ENCODE measurements around the gene PDE5A.
"Not testable (repeated sequence)": the region's sequence is repeated elsewhere in the genome, so short reads cannot be mapped to it uniquely, and the experiment has no call there.

The PDE5A gene

DNA sequence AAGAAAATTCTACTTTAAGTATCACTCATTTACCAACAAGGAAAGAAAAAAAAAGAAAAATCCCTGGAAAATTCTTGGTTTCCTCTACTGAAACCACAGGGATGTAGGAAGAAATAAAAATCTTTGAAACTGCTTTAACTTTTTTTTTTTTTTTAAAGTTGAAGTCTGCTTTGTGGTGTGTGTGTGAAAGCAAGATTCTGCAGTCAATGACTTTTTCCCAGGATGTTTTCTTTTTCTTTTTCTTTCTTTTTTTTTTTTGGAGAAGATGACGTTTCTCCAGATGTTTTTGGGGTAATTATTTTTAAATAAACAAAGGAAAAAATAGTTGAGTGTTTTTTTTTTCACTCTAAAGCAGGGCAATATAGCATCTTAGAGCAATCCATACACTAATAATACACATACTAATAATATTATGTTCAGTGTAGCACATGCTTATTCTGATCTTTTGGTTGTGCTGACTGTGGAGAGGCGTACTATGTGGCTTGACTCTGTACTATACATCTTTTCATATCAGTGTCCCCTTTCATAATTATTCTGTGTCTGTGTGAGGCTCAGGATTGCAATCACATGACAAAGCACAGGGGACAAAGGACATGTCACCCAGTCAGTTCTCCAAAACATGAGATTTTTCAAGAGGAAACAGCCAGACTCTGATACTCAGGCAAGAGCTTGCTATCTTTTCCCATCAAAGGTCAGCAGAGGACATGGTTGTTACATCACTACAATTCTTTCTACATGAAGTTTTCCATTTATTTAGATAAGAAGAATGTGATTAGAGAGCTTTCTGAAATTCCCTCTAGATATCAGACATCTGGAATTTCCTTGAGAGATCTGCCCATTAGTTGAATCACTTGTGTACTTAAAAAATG, 111.0 kb downstream of the PDE5A start:
- no peak for DNase-seq

DNA sequence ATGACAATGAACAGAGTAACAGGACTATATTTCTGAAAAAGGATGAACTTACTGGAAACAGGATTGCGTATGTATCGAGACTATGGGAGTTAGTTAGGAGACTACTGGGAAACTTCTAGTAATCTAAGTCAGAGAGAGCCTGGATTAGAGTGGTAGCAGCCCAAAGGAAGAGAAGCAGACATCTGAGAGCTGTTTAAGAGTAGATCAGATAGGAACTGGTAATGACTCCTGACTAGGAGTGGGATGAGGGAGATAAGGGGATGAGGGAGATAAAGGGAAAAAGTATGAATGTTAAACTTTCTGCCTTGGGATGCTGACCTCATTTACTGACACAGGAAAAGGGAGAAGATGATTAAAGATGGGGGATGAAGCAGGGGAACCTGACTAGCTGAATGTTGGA, 116.2 kb downstream of the PDE5A start:
- no peak for DNase-seq

DNA sequence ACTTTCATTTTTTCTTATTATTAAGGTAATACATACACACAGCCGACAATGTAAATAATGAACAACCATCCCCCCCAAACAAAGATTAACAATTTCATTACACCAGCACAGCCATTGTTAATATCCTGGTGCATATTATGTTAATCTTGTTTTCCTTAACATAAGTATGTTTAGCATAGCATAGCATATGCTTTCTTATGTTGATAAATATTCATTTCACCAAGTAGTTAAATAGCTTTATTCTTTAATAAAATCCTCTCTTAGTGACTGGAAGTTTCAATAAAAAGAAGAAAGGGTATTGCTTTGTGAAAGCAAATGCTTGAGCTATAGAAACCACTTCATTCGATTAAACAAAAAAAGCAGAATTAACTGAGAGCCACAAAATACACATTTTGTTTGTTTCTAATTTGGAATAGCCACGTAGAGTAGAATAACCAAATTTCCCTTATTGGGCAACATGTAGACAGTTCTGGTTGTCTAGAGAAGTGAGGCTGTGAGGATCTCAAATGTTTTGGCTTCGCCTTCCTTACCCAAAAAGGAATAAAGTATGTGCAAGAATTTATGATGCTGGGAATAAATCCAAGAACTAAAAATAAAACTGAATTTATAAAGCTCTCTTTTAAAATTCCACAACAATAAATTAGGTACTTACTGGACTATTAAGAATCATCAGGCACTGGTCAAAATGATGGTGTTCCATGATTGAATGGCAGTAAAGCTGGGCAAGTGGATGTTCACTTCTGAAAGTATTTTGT, 118.0 kb downstream of the PDE5A start:
- no peak for DNase-seq

DNA sequence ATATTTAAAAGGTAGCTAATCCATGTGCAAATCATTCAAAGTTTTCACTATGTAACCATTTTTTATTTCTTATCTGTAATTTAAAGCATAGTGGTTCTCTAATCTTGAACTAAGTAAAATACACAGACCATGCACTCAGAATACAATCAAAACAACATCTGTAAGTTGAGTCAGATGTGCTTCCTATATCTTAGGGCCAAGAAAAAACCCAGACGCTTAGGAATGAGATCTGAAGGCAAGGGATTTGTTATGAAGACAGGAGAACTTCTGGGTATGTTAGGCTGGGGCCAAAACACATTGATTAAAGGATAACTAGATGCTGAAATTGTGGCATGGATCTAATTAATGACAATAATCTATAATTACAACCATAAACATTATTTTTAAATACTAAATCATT, 120.3 kb downstream of the PDE5A start:
- no peak for DNase-seq

DNA sequence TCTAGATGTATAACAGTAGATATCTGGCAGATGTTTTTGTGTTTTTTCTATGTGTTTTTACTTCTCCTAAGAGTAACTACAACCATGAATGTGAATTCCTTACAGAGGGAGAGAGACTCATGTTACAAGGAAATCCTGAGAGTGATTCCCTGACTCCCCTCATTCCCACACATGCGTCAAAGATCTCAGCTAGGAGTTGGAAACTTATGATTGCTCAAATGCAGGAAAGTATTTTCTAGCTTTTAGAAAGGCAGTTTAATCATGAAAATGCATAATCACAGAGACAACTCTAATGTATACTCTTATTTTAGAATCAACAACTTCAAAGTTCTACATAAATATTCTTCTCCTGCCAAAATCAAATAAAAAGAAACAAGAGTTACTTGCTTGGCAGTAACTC, 121.8 kb downstream of the PDE5A start:
- no peak for DNase-seq

DNA sequence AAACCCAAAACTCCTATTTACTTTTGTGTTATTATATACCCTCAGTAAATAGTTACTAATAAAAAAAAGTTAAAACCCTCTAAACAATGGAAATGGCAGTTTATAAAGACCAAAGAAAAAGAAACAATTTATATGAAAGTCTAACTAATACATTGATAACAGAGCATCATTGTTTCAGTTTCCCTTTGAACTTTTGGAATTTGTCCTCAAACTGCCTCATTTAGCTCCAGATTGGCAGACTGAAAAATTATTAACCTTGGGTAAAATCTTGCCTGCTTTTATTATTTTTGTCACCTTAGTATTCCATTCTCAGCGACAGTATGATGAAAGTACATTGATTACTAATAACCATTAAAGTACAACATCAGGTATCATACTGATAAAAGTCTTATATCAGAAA, 124.0 kb downstream of the PDE5A start:
- DNase-seq, result no peak

DNA sequence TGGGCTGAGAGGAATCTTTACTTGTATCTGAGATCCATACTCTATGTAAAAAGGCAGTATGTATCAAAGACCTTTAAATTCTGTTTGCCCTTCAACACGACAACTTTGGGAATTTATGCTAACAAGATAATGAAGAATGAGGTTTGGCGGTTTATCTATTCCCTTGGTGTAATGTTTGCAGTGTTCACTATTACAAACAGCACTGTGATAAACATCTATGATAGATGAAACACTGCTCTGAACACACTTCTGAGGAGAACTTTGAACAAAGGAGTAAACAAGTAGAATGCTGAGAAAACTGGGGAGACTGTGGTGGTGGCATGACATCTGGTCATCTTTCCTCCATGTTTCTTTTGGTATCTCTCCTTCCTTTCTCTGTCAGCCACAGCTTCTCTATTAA, 126.9 kb downstream of the PDE5A start:
- no peak for DNase-seq

DNA sequence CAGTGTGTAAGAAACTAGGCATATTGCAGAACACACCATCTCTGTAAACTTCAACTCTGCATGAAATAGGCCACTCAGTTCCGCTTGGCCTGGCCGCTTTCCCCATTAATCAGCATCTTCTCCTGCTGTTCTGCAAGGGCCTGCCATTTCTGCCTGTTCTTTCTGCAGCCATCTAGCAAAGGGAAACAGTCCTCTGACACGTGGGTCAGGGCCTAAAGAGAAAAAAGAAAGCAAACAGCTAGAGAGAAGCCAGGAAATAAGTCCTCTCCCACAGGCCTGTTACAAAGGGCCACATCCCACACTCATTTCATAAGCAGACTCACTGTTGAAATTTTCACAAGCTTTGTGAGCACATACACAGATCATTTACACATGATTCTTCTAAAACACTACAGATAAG, 130.1 kb downstream of the PDE5A start:
- DNase-seq, result no peak

DNA sequence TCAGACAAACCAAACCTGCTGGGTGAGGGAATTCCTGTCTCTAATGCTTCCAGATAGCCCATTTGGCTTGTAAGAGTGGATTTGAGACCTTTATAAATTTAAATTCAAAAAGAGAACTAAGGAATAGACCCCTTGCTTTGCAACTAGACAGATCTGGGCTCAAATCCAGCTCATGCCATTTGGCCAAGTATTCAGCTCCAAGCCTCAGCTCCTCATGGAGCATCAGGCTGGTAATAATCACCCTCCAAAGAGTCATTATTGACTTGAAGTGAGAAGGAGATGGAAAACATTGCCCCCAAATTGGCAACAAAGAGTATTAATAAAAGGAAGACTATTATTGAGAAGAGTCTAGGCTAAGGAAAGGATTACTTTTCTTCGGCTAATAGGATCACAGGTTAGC, 134.7 kb downstream of the PDE5A start:
- no peak for DNase-seq

DNA sequence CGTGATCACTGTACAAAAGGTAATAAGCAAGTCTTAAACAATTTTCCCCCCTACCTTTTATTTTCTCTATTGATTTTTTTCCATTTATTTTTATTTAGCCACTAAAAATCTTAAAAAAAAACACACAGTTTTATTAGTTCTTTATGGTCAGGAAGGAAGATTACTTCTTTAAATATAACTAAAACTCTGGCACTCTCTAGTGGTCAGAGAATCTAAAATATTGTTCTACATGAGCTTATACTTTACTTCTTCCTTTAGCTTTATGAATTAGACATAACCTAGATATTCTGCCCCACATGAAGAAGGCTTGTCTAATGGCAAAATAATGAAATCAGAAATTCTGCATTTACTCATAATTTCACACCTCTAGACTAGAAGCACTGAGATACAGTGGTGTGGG, 135.2 kb downstream of the PDE5A start:
- DNase-seq, result no peak

DNA sequence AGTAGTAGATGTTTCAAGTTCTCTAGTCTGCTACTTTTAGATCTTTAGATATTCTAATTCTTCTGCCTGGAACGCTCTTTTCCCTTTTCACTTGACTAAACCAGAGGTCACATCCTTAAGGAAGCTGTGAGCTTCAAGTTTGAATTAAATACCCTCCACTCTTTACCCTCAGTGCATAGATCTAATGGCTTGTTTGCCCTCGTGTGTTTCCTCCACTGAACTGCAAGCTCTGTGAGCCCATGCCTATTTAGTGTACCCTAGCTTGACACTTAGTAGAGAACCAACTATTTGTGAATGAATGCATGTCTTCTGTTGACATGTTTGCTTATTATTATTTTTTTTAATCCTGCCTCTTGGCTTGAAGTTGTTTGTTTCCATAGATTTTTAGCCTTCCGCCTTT, 138.3 kb downstream of the PDE5A start:
- no peak for DNase-seq

DNA sequence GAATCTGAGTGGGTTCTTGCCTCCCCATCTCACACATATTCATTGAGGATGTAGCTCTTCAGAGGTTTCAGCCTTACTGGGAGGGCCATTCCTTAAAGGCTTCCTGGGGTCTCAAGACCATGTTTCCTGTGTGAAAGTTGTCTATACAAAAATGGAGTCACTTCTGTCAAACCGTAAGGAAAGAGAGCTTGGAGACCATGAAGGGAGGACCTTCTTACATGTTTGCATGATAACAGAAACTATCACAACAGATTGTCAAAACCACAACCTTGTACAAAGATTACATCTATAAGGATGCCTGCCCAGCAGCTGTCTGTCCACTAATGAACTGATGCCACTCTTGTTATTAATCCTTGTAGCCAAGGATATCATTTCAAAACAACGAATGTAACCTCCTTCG, 139.3 kb downstream of the PDE5A start:
- DNase-seq, result no peak

DNA sequence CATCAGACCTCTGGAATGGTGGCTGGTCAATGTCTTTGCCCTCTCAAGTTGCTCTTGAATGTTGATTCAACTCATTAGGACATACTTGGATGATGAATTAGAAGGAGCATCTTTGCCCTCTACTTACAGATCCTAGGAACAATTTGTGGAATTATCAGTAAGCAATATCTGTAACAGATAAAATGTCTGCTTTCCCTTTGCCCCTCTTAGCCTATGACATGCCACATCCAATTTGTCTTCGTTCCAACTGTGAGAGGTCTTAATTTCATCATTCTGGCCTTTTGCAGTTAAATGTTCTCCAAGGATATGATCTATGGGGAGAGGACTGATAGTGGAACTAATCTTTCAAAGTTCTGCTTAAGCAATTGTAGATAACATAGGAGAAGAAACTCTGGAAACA, 148.3 kb downstream of the PDE5A start:
- no peak for DNase-seq

DNA sequence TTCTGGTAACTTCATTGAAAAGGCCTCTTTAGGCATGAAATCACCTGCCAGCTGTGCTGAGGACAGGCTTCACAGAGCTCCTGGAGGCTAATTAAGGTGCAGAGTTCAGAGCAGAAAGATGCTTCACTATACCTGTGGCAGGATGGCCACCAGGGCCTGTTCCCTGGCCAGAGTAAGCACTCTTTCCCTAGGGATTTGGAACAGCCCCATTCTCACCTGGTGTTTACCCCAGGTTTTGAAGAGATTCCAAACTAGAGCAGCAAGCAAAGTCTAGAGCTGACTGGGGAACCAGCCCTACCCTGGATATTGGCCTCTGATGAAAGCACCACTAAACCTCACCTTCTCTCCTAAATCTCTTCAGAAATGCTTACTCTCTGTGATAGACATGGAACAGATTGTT, 148.8 kb downstream of the PDE5A start:
- DNase-seq, result no peak

DNA sequence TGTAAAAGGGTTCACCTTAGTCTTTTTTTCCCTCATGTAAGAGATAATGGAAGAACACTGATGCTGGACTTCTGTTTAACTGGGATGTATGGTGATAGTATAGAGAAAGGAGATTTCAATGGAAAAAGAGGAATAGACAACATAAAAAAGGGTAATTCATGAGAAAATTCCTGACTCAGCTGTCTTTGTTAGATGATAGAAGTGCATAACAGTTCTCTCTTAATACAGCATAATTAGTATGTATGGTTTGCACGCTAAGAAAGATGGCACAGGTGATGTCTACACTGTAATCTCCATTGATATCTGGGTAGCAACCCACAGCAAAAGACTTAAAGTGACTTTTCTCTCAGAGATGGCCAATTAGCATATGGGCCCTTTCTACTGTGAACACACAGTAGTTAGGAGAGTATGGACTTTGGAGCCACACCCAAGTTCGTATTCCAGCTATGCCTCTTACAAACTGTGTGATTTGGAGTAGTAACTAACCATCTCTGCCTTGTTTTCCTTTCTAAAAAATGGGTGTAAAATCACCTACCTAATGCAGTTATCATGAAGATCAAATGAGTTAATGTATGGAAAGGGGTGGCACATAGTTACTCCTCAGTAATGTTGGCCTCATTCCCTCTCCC, 149.3 kb downstream of the PDE5A start:
- DNase-seq, result no peak

DNA sequence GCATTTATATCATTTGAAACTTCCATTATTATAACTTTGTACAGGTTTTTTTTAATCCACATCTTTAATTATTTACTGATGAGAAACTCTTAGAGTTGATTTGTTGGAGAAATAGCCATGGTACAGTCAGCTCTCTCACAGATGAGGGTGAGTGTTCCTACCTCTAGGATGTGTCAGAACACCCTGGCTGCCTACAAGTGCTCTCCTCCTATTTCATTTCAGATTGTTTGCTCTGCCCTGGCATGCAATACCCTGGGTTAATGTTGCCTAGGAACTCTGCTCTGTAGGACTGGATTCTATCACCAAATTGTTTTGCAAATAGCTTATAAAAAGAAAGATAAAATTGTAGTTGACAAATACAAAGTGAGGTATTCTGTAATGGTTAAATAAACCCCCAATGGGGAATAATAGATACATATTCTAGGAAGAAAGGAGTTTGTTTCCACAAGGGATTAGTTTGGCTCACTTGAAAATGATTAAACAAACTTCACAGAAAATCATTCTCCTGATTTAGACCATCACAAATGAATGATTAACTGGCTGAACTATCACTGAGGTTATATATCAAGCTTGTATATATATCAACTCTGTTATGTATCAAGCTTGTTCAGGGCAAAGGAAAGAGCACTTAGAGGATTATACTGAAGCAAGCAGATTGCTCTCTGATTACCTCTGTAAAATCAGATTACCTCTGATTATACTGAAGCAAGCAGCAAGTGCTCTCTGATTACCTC, 150.0 kb downstream of the PDE5A start:
- DNase-seq, result no peak

DNA sequence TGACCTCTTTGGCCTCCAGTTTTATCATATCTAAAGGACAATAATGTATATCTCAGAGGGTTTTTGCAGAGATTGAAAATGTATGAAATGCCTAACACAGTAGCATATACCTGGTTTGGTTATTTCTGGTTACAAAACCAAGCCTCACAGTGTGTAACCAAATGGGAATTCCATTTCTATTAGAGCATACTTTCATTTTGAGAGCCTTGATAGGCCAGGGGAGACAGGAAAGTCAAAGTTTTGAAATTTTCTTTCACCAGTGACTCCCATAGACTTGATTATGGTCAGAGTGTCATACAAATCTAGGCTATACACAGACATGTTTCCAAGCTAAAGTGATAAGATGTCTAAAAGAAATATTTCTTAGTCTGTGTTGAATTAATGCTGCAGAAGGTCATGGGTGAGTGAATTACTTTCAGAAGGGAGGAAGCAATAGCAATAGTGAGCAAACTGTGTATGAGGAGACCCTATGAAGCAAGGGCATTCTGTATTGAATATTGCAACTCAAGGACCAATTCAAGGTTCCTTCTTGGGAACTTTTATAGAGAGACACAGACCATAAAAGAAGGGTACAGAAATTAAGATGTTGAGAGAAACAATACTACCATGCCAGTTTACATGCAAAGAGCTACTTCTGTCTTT, 151.1 kb downstream of the PDE5A start:
- no peak for DNase-seq

DNA sequence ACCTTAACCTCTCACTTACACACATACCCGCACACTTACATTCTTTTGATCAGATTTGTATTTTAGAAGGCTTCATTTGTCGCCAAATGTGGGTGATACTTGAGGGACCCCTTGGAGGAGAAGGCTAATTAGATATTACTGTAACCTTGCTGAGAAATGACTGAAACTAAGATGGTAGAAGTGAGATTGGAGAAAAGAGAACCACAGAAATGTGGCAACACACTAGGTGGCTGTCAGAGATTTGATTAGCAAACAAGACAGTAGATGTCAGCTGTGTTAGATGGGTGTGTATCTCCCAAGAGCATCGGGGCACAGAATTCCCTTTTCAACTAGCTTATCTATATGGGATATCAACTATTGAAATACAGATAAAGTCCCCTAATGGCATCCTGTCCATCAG, 157.3 kb downstream of the PDE5A start:
- no peak for DNase-seq

DNA sequence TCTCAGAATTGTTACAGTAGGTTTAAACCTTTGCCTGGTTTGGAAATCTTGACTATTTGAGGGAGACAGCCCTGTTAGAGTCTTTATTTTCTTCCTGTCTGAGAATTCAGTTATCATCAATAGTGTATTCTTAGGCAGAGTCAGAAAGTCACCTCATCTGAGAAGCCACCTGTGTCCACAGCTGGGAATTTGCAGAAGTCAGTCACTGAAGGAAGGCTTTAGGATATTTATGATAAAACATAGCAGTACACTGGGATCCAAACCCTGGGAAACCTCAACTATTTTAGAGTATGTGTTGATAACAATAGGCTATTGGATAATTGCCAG, 157.9 kb downstream of the PDE5A start:
- not testable (repeated sequence) for DNase-seq

DNA sequence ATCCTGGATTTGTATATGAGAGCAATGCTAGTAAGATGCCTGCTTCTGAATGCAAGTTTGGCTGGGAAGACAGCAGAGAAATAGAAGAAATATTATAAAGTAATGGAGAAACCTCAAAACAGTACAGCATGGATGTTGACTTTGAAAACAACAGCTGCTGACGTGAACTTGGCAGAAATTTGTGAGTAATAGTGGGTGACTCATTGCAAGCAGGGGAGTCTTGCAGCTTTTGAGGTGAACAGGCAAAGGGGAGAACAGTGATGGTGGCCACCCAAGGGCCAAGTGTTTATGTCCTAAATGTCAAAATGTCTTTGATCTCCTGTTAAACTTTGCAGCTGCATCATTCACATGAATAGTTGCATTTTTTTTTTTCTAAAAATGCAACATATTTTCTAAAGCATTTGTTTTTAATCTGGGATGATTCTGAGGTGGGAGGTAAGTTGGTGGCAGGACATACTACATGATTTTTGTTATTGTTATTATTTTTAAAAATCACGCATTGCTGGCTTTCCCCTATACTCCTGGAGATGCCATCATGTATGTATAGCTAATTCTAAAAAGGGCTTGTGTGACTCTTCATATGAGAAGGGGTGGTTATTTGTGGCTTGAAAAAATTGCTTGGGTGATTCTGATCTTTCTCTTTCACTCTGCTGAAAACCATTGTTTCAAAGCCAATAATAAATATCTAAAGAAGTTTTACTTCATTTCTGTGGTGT, 158.4 kb downstream of the PDE5A start:
- not testable (repeated sequence) for DNase-seq

DNA sequence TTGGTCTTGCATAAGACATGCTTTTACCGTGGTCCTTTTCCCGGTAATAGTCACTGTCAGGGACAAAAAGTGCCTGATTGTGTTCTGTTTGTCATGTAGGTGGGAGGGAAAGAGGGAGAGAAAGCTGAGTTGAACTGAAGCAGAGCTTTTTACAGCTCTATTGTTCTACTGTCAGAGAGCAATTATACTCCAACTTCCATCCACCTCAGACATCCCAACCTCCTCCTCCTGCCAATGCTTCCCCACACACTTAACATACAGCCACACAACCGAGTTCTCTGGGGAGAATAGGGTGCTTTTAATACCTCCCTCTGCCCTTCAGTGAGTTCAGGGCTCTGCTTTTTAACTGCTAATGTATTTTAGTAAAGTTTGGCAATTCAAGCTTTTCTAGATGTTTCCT, 159.6 kb downstream of the PDE5A start:
- DNase-seq, result not testable (repeated sequence)

DNA sequence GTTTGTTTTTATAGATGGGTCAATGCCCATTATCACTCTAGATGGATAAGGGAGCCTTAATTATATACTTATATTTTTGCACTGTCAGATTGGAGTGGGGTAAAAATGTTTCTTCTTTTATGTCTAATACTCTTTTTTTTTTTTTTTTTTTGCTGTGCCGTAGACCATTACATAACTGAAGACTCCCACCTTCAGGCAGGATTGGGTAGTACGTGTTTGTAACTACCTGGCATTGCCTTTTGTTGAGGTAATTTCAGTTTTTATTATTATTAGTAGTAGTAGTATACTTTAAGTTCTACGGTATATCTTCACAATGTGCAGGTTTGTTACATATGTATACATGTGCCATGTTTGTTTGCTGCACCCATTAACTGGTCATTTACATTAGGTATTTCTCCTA, 165.9 kb downstream of the PDE5A start:
- DNase-seq, result not testable (repeated sequence)

All from femur (tissue), 1 donor.